Loucy (cell line): ENCODE measurements around the gene TBCCD1.

Experiments
- EZH2phosphoT487 ChIP-seq: fragments of 200-600 bp; IDR thresholded peaks from 2 replicates; pipeline ENCODE4 v1.6.1; 2018; ENCODE audit warnings: antibody characterized with exemption, mild to moderate bottlenecking, moderate library complexity, borderline replicate concordance
- TF ChIP-seq, protein P1 (sequence below): fragments of 200-600 bp; sonication (generic); conservative IDR thresholded peaks from 2 replicates; pipeline ENCODE4 v1.5.1; 2014; ENCODE audit warnings: mild to moderate bottlenecking, antibody characterized with exemption, low read length

DNA sequence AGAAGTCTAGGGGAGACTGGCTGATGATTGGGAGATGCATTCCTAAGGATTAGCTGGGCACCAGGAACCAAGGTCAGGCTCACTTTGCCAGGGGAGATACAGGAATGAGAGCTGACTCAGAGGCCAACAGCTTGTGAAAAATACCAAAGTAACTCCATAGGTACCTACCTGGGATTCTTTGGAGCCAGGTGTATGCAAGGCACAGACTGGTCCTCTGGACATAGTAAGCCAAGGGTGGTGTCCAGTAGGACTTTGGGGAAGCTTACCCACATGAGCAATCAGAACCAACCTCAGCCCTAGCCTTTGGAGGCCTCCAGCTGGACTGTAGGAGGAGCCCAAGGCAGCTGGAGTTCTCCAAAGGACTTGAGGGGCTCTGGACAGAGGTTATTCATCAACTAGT, 70.5 kb downstream of the TBCCD1 start:
- TF ChIP-seq, protein P1, sequence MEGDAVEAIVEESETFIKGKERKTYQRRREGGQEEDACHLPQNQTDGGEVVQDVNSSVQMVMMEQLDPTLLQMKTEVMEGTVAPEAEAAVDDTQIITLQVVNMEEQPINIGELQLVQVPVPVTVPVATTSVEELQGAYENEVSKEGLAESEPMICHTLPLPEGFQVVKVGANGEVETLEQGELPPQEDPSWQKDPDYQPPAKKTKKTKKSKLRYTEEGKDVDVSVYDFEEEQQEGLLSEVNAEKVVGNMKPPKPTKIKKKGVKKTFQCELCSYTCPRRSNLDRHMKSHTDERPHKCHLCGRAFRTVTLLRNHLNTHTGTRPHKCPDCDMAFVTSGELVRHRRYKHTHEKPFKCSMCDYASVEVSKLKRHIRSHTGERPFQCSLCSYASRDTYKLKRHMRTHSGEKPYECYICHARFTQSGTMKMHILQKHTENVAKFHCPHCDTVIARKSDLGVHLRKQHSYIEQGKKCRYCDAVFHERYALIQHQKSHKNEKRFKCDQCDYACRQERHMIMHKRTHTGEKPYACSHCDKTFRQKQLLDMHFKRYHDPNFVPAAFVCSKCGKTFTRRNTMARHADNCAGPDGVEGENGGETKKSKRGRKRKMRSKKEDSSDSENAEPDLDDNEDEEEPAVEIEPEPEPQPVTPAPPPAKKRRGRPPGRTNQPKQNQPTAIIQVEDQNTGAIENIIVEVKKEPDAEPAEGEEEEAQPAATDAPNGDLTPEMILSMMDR, result no peak
- TF ChIP-seq EZH2phosphoT487, result no peak
